Gastroesophageal sphincter (tissue), 4 donors: ENCODE measurements around the gene FOLR1. TPM values are rescaled to one million over a fixed set of nuclear protein-coding genes. Genes with fewer than 3 reads are reported as not detected.

ENCODE experiments used
- ATAC-seq: fragments of 150-250 bp; one replicate; pipeline ENCODE4 v1.9.1; 2016; ENCODE audit warnings: mild to moderate bottlenecking, moderate library complexity
- H3K27ac ChIP-seq, 4 donors: fragments of 200-600 bp; sonication (generic) in 3 of 4; 1 replicate in 3 of 4; 2 replicates in 1 of 4; pipeline ENCODE4 v1.5.1; 2016 to 2019
- H3K27me3 ChIP-seq: fragments of 200-600 bp; sonication (generic); one replicate; pipeline ENCODE4 v1.5.1; 2019
- H3K36me3 ChIP-seq, 2 donors: fragments of 200-600 bp; sonication (generic); one replicate each; pipeline ENCODE4 v1.5.1; 2019; ENCODE audit warnings: control low read depth in 1 of 2
- H3K4me1 ChIP-seq, 3 donors: fragments of 200-600 bp; sonication (generic); 1 replicate in 2 of 3; 2 replicates in 1 of 3; pipeline ENCODE4 v1.5.1; 2016 to 2019; ENCODE audit warnings: control low read depth in 2 of 3
- H3K4me3 ChIP-seq, 2 donors: fragments of 200-600 bp; sonication (generic); one replicate each; pipeline ENCODE4 v1.5.1; 2019; ENCODE audit warnings: mild to moderate bottlenecking in 1 of 2, moderate library complexity in 1 of 2
- H3K9me3 ChIP-seq, 3 donors: fragments of 200-600 bp; sonication (generic); one replicate each; pipeline ENCODE4 v1.5.1; 2017 to 2019; ENCODE audit warnings: control low read depth in 2 of 3
- CTCF ChIP-seq, 4 experiments: fragments of 200-600 bp in 2 of 4; fragments of 450-650 bp in 2 of 4; sonication (generic) in 1 of 4; IDR thresholded peaks; one replicate each; pipeline ENCODE4 v1.5.1; 2017 to 2019; ENCODE audit warnings: antibody characterized with exemption in 4 of 4, mild to moderate bottlenecking in 2 of 4, moderate library complexity in 2 of 4
- EP300 ChIP-seq: sonication (generic); formaldehyde crosslinking; IDR thresholded peaks from one replicate; pipeline ENCODE4 v1.6.1; 2017; ENCODE audit warnings: antibody characterized with exemption, mild to moderate bottlenecking
- POLR2A ChIP-seq, 2 donors: fragments of 450-650 bp; IDR thresholded peaks; one replicate each; pipeline ENCODE4 v1.6.1; 2017; ENCODE audit warnings: antibody characterized with exemption in 2 of 2, mild to moderate bottlenecking in 2 of 2, moderate library complexity in 1 of 2
- POLR2AphosphoS5 ChIP-seq: sonication (generic); formaldehyde crosslinking; IDR thresholded peaks from one replicate; pipeline ENCODE4 v1.6.1; 2017; ENCODE audit warnings: antibody characterized with exemption
- WGBS, 2 donors: methylation state at CpG; one replicate each; pipeline ENCODE4 v1.1.5; 2018; ENCODE audit warnings: low coverage in 1 of 2; 5-methylcytosine and 5-hydroxymethylcytosine counted together
- total RNA-seq, 4 donors: library from RNA; depleted of rRNA; stranded (reverse); fragments of >200 nt; gene quantifications; one replicate each; pipeline ENCODE4 v1.1.0, GENCODE V29; 2016

The FOLR1 gene
- total RNA-seq, 4 donors from 2014 or later: 0.81 to 23.7 TPM; not detected in 2

GRCh38 chr11:72228229-72228843, 36.4 kb downstream of the FOLR1 start:
- no peak for ATAC-seq
- 40 to 71% methylated on average over 1 to 9 of the region's 16 CpGs for whole genome bisulfite sequencing, 2 donors
- no peak overlapping the region for H3K4me3 ChIP-seq
- peaks cover 0 to 58% of the 10 kb centered on the region in 2 donors for H3K36me3 ChIP-seq
- peaks cover 0 to 58% (median 16%) of the 10 kb centered on the region in 3 donors for H3K4me1 ChIP-seq
- no peaks in the 10 kb centered on the region for H3K9me3 ChIP-seq
- peak overlapping the region in 3 of 4 donors; percentile 11 to 54 (median 34) for H3K27ac ChIP-seq
- TF ChIP-seq EP300: no peak
- peak in 3 of 4 experiments; percentile 29 to 37 (median 33) for TF ChIP-seq CTCF (IDR thresholded peaks at IDR 0.05)
- H3K27me3 ChIP-seq: no peaks in the 10 kb centered on the region

- TF ChIP-seq POLR2AphosphoS5 (no peak), POLR2A (IDR thresholded peaks at IDR 0.05) (no peak), EP300 (no peak), CTCF (IDR thresholded peaks at IDR 0.05) (no peak)
- ATAC-seq: no peak
- H3K36me3 ChIP-seq: peaks cover 0 to 63% of the 10 kb centered on the region in 2 donors
Observed at GRCh38 chr11:72228844-72229231, 36.9 kb downstream of the FOLR1 start.

GRCh38 chr11:72229336-72229924, 37.5 kb downstream of the FOLR1 start:
- TF ChIP-seq POLR2A (IDR thresholded peaks at IDR 0.05) (no peak), POLR2AphosphoS5 (no peak), EP300 (no peak), CTCF (IDR thresholded peaks at IDR 0.05) (no peak)
- H3K27me3 ChIP-seq: no peaks in the 10 kb centered on the region
- peaks cover 0 to 69% (median 16%) of the 10 kb centered on the region in 3 donors for H3K4me1 ChIP-seq
- no peak overlapping the region for H3K27ac ChIP-seq
- H3K36me3 ChIP-seq: peaks cover 0 to 69% of the 10 kb centered on the region in 2 donors
- no peak for ATAC-seq
- no peaks in the 10 kb centered on the region for H3K9me3 ChIP-seq
- no peak overlapping the region for H3K4me3 ChIP-seq
- no CpG with 5 or more reads among the region's 8 CpGs for whole genome bisulfite sequencing, 2 donors

More at GRCh38 chr11:72228844-72229231, 36.9 kb downstream of the FOLR1 start:
- Histone ChIP-seq H3K27ac (peak overlapping the region in 3 of 4 donors; percentile 11 to 54 (median 34)), H3K4me1 (peaks cover 0 to 63% (median 16%) of the 10 kb centered on the region in 3 donors), H3K27me3 (no peaks in the 10 kb centered on the region), H3K4me3 (no peak overlapping the region), H3K9me3 (no peaks in the 10 kb centered on the region)
- WGBS, 2 donors: 83% methylated on average over 6 of the region's 7 CpGs; no CpG with 5 or more reads in 1 of the 2 donors

- Histone ChIP-seq H3K27me3 (no peaks in the 10 kb centered on the region), H3K36me3 (peaks cover 0 to 77% of the 10 kb centered on the region in 2 donors), H3K27ac (peak overlapping the region in 1 of 4 donors; percentile 11), H3K4me1 (peaks cover 0 to 74% (median 16%) of the 10 kb centered on the region in 3 donors), H3K4me3 (no peak overlapping the region), H3K9me3 (no peaks in the 10 kb centered on the region)
- whole genome bisulfite sequencing, 2 donors: 80% methylated on average over 2 to 3 of the region's 21 CpGs
- no peak for ATAC-seq
- TF ChIP-seq CTCF (IDR thresholded peaks at IDR 0.05) (no peak), POLR2AphosphoS5 (no peak), EP300 (no peak), POLR2A (IDR thresholded peaks at IDR 0.05) (no peak)
Observed at GRCh38 chr11:72229925-72230763, 38.2 kb downstream of the FOLR1 start.
